ENCODE data around the gene ODAD2.

DNA sequence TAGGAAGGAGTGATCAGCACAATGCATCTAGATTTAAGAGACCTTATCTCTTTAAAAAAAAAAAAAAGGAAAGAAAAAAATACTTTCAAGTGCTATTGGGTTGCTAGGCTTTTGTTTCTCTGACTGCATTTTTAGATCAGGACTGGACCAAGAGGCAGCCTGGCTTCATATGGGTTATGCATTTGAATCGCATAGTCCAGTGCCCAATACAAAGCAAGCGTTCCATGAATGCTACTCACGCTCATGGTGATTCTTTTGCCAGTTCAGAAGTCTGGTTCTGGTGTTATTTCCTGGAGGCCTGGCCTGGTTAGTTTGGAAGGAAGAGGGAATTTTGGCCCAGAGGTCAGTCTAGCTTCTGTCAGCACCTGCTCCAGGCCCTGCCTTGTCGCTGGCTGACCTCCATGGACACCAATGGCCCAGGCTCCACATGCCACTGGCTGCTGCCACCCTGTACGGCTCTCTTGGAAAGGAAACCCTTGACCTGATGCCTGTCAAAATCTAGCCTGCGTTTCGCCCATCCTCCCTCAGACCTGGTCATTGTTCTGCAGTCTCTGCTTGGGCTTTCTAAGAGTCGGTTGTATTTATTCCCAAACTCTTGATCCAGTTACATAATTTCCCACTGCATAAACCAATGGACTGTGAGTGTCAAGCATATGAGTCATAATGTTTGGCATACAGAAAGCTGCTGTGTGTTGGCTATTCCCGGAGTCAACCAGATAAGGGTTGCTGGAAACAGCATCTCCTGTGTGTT lies 178.9 kb downstream of the ODAD2 start:
- TF ChIP-seq, protein P1, sequence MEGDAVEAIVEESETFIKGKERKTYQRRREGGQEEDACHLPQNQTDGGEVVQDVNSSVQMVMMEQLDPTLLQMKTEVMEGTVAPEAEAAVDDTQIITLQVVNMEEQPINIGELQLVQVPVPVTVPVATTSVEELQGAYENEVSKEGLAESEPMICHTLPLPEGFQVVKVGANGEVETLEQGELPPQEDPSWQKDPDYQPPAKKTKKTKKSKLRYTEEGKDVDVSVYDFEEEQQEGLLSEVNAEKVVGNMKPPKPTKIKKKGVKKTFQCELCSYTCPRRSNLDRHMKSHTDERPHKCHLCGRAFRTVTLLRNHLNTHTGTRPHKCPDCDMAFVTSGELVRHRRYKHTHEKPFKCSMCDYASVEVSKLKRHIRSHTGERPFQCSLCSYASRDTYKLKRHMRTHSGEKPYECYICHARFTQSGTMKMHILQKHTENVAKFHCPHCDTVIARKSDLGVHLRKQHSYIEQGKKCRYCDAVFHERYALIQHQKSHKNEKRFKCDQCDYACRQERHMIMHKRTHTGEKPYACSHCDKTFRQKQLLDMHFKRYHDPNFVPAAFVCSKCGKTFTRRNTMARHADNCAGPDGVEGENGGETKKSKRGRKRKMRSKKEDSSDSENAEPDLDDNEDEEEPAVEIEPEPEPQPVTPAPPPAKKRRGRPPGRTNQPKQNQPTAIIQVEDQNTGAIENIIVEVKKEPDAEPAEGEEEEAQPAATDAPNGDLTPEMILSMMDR (IDR thresholded peaks at IDR 0.05), result no peak
- TF ChIP-seq POLR2AphosphoS5 (IDR thresholded peaks at IDR 0.05) (peak; percentile 9 to 27 (median 25)), POLR2A (IDR thresholded peaks at IDR 0.05) (no peak)

All from transverse colon (tissue), 4 donors.